Measurements from ENCODE around the gene CD96. TPM values are rescaled to one million over a fixed set of nuclear protein-coding genes. Genes with fewer than 3 reads are reported as not detected.

CD96 gene
- total RNA-seq, 1 donor from 2014 or later, result 0.17 TPM

GRCh38 chr3:111589303-111590142 is 47.5 kb downstream of the CD96 start:
- Mint-ChIP-seq H3K27me3 (ENCODE audit: low read depth) (no peaks in the 10 kb centered on the region), H3K36me3 (ENCODE audit: low read depth) (peaks cover 6% of the 10 kb centered on the region), H3K4me3 (ENCODE audit: unreplicated experiment) (no peak overlapping the region), H3K9me3 (ENCODE audit: low read depth) (peaks cover 14% of the 10 kb centered on the region), H3K4me1 (ENCODE audit: low read depth) (peaks cover 66% of the 10 kb centered on the region), H3K27ac (ENCODE audit: unreplicated experiment) (no peak overlapping the region)
- DNase-seq (ENCODE audit: low spot score), result no peak
- TF ChIP-seq, protein P1, sequence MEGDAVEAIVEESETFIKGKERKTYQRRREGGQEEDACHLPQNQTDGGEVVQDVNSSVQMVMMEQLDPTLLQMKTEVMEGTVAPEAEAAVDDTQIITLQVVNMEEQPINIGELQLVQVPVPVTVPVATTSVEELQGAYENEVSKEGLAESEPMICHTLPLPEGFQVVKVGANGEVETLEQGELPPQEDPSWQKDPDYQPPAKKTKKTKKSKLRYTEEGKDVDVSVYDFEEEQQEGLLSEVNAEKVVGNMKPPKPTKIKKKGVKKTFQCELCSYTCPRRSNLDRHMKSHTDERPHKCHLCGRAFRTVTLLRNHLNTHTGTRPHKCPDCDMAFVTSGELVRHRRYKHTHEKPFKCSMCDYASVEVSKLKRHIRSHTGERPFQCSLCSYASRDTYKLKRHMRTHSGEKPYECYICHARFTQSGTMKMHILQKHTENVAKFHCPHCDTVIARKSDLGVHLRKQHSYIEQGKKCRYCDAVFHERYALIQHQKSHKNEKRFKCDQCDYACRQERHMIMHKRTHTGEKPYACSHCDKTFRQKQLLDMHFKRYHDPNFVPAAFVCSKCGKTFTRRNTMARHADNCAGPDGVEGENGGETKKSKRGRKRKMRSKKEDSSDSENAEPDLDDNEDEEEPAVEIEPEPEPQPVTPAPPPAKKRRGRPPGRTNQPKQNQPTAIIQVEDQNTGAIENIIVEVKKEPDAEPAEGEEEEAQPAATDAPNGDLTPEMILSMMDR (IDR thresholded peaks at IDR 0.05), result no peak

- no peaks in the 10 kb centered on the region for H3K27me3 Mint-ChIP-seq (ENCODE audit: low read depth)
- peaks cover 6% of the 10 kb centered on the region for H3K36me3 Mint-ChIP-seq (ENCODE audit: low read depth)
- H3K4me1 Mint-ChIP-seq (ENCODE audit: low read depth), result peaks cover 68% of the 10 kb centered on the region
- no peak overlapping the region for H3K4me3 Mint-ChIP-seq (ENCODE audit: unreplicated experiment)
- peaks cover 14% of the 10 kb centered on the region for H3K9me3 Mint-ChIP-seq (ENCODE audit: low read depth)
- H3K27ac Mint-ChIP-seq (ENCODE audit: unreplicated experiment), result no peak overlapping the region
- TF ChIP-seq, protein P1 (IDR thresholded peaks at IDR 0.05), result no peak
- DNase-seq (ENCODE audit: low spot score), result no peak
Measured at GRCh38 chr3:111590143-111590491, 48.1 kb downstream of the CD96 start.

DNA sequence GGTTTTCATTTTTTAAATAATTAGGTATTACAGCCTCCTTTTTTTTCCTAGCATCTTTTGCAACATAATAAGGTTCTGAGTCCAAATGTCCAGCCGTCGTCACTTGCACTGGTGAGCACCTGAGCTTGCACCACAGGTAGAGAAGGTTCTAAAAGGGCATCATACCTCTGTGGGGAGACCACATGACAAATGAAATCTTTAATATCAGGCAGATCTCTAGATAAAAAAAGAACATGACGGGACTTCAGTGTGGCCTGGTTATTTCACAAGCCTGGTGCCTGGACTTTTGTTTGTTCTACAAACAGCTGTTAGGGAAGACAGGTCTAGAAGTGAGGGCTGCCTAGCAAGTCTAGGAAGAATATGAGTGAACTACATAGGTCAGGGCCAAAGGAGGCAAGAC is 49.6 kb downstream of the CD96 start:
- H3K36me3 Mint-ChIP-seq (ENCODE audit: low read depth), result peaks cover 6% of the 10 kb centered on the region
- TF ChIP-seq, protein P1 (IDR thresholded peaks at IDR 0.05), result no peak
- H3K9me3 Mint-ChIP-seq (ENCODE audit: low read depth), result peaks cover 10% of the 10 kb centered on the region
- no peak overlapping the region for H3K4me3 Mint-ChIP-seq (ENCODE audit: unreplicated experiment)
- peaks cover 62% of the 10 kb centered on the region for H3K4me1 Mint-ChIP-seq (ENCODE audit: low read depth)
- no peak overlapping the region for H3K27ac Mint-ChIP-seq (ENCODE audit: unreplicated experiment)
- H3K27me3 Mint-ChIP-seq (ENCODE audit: low read depth), result no peaks in the 10 kb centered on the region
- DNase-seq (ENCODE audit: low spot score), result no peak

DNA sequence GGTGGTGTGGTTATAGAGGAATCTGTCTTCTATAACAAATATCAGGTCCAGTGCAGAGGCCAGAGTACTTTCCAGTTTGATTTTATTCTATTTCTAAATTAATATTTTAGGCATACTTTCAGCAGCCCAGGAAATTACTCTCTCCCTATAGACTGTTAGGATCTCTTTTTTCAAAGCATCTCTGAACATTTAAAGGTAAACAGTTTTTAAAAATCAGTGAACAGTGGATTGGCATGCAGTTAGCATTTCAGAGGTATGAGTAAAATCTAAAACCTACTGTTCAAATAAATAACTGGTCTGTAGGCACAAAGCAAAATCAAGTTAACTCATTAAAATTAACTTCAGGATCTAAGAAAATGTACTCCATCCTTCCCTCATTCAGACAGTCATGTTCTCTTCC is 50.1 kb downstream of the CD96 start:
- H3K4me3 Mint-ChIP-seq (ENCODE audit: unreplicated experiment), result no peak overlapping the region
- H3K27ac Mint-ChIP-seq (ENCODE audit: unreplicated experiment), result peak overlapping the region; percentile 0
- H3K4me1 Mint-ChIP-seq (ENCODE audit: low read depth), result peaks cover 62% of the 10 kb centered on the region
- TF ChIP-seq, protein P1 (IDR thresholded peaks at IDR 0.05), result no peak
- H3K27me3 Mint-ChIP-seq (ENCODE audit: low read depth), result no peaks in the 10 kb centered on the region
- peaks cover 4% of the 10 kb centered on the region for H3K36me3 Mint-ChIP-seq (ENCODE audit: low read depth)
- DNase-seq (ENCODE audit: low spot score), result no peak
- peaks cover 6% of the 10 kb centered on the region for H3K9me3 Mint-ChIP-seq (ENCODE audit: low read depth)

DNA sequence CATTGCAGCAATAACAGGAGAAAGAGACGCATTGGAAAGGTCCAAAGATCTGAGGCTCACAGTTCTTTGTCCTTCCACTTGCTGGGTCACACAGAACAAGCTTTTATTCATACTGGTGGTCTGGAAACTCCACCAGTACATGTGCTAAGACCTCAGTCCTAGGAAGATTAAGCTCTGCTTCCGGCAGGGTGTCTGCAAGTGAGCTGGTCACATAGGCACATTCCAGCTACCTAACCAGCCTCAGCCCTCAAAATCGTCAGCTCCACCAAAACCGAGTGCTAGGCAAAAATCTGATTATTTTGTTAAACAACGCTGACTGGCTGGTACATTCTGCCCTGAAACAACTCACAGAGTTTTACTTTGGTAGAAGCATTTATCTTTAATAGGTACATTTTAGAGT is 50.9 kb downstream of the CD96 start:
- DNase-seq (ENCODE audit: low spot score), result no peak
- Mint-ChIP-seq H3K4me3 (ENCODE audit: unreplicated experiment) (no peak overlapping the region), H3K9me3 (ENCODE audit: low read depth) (peaks cover 5% of the 10 kb centered on the region), H3K27ac (ENCODE audit: unreplicated experiment) (no peak overlapping the region), H3K27me3 (ENCODE audit: low read depth) (no peaks in the 10 kb centered on the region), H3K4me1 (ENCODE audit: low read depth) (peaks cover 67% of the 10 kb centered on the region), H3K36me3 (ENCODE audit: low read depth) (peaks cover 4% of the 10 kb centered on the region)
- TF ChIP-seq, protein P1 (IDR thresholded peaks at IDR 0.05), result no peak
